HG02852 (cell line): ENCODE data around the gene MLPH.

Experiments used
- ATAC-seq: cut with Tn5 transposase; IDR thresholded peaks from one replicate; pipeline ENCODE4 v1.9.1; 2021; ENCODE audit warnings: mild to moderate bottlenecking, moderate library complexity; ENCODE audit not compliant: unreplicated experiment

MLPH gene, protein sequence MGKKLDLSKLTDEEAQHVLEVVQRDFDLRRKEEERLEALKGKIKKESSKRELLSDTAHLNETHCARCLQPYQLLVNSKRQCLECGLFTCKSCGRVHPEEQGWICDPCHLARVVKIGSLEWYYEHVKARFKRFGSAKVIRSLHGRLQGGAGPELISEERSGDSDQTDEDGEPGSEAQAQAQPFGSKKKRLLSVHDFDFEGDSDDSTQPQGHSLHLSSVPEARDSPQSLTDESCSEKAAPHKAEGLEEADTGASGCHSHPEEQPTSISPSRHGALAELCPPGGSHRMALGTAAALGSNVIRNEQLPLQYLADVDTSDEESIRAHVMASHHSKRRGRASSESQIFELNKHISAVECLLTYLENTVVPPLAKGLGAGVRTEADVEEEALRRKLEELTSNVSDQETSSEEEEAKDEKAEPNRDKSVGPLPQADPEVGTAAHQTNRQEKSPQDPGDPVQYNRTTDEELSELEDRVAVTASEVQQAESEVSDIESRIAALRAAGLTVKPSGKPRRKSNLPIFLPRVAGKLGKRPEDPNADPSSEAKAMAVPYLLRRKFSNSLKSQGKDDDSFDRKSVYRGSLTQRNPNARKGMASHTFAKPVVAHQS

DNA sequence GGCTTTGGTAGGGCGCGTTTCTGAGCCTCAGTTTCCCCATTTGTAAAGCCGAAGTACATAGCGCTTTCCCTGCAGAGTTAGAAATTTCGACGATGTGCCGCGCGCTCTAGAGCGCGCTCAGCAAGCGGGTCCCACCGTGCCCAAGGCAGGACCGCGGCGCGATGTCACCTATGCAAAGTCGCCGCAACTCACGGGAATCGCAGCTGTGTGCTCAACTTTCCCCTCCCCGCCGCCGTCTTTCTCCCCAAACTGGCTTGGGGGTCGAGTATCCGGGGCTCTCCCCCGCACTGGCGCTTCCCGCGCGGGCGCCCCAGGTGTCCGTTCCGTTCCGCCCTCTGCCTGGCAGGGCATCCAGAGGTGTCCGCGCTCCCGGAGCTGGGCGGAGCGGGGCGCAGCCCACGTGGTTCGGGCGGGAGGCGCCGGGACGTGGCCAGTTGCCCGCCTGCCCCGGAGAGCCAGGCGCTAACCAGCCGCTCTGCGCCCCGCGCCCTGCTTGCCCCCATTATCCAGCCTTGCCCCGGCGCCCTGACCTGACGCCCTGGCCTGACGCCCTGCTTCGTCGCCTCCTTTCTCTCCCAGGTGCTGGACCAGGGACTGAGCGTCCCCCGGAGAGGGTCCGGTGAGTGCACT lies at the start of gene MLPH:
MLPH (plus strand) TSS at position 433 of the 630 bp plus-strand sequence. CDS start 6,176 bp downstream, outside the sequence.
- ATAC-seq: no peak

DNA sequence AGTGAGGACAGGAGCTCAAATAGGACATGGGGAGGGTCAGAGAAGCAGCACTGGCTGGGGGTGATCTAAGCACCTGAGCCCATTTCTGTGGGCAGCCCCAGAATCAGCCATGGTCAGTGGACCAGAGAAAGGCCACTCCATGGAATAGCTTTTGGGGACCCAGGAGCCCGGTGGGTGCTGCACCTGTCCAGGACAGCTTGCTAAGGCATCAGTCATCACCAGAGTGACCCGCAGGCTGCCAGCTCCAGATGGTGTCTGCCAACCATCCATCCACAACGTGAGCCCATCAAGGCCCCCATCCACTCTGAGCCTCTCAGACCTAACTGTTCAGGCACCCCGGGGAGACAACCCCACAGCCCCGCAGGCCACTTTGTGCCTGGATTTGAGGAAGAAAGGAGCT lies 49.5 kb upstream of the MLPH start:
- ATAC-seq: no peak

DNA sequence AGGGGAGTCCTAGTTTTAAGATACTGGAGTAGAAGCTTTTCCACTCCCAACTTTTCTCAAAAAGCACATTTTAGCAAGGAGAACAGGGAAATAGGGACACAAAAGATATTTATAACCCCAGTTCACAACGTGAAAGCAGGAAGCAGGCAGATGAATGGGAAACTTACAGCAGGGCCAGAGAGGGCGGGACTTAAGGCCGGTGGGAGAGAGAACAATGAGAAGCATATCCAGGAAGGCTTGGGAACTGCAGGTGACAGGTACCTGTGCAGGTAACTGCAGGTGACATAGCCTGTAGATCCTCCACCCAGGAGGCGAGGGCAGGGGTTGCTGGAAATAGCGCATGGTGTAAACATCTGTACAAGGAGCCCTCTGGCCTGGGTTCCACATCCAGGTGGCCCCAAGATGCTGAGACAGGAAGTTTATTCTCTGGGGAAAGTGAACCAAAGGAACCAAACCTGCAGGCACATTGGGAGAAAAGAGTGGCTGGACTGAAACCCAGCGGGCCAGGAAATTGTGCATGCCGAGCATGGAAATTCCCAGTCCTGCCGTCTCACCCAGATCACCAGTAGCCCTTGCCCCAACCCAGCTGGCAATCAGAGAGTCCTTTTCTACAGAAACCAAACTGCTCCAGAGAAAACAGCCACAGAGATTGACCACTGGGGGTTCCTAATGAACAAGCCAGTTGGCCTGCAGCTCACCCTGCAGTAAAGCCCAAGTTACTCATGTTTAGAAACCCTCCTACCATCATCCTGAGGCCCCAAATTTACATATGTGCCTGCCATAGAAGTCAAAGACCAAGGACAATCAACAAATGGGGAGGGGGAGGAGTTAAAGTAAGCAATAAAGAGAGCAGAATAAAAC lies 48.7 kb upstream of the MLPH start:
- no peak for ATAC-seq

DNA sequence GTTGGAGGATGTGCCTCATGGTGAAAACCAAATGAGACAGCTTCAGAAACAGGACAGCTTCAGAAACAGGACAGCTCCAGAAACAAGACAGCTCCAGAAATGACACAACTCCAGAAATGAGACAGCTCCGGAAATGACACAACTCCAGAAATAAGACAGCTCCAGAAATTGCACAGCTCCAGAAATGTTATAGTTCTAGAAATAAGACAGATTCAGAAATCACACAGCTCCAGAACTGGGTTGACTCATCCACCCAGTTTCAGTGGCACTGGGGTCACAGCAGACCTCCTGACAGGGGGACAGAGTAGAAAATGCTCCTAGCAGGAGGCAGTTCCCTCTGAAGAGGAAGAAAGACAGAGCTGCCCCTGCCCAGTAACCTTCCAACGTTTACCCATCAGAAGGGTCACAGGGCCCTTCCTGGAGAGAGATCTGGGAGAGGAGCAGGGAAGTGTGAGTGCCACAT lies 46.2 kb upstream of the MLPH start:
- no peak for ATAC-seq

DNA sequence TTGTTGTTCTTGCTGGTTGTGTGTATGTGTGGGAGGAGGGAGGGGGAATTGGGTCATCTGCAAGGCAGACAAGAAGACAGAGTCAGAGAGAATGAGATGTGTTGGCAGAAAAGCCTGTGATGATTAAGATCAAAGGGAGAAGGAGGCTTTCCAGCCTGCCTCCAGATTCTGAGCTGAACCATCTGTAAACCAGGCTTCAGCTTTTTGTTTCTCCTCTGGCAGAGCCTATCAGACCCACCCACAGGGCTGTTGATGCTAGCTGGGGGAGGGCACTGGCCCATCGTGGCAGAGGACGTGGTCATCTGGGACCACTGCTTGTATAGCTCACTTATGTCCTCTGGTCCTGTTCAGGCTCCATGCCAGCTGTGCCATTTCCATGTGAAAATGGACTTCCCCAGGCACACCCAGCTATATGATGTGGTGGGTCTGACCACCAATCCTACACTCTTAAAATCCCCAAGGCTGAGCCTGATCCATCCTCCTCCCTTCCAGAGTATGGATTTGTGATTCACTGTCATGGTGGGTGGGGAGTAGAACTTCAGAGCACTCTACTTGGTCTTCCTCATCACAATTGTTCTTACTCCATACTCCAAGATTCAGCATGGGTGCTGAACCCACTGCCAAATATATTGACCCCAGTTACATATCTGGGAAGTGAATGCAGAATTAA lies 45.3 kb upstream of the MLPH start:
- no peak for ATAC-seq

DNA sequence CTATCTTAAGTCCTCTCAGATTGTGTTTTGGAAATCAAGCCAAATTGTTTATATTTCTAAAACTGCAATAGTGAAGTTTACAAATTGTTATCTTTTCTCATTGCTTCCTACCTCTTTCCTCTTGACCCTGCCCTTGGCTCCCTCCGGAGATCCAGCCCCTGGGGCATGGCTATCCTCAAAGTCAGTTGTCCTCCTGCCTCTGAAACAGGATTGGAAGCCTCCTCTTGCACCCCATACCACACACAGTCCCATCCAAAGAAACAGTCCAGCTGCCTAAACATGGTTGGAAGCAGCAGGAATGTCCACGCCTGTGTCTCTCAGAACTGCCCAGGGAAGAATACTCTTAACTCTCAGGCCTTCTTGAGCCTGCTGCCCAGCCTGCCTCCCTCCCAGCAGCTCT lies 43.0 kb upstream of the MLPH start:
- ATAC-seq: no peak

DNA sequence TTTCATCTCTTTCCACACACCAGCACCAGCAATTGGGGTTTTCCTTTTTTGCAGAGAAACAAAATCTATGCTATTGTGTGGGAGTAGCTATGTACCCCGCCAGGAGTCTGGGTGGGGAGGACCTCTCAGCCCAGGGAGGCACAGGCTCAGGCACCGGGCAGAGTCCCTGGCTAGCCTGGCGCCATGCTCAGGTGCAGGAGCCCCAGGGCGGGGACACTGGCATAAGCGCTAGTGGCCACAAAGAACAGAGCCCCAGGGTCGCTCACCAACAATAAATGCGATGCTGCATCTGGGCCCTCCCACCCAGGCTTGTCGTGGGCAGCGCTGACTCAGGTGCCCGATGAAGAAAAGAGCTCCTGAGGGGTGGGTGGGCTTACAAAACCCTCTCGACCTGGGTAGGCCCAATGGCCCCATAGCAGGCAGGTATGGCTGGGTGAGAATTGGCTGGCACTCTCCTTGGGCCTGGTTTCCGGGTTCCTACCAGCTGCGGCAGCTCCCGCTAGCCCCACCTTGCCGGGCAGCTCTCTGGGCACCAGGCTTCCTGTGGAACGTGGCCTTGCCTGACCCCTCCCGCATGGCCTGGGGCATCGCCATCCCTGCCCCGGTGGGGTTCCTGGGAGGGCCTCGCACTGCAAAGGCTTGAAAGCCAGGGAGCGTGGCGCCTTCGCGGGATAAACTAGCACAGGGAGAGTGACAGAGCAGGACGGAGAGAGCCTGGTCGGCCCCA lies 41.3 kb upstream of the MLPH start:
- no peak for ATAC-seq

DNA sequence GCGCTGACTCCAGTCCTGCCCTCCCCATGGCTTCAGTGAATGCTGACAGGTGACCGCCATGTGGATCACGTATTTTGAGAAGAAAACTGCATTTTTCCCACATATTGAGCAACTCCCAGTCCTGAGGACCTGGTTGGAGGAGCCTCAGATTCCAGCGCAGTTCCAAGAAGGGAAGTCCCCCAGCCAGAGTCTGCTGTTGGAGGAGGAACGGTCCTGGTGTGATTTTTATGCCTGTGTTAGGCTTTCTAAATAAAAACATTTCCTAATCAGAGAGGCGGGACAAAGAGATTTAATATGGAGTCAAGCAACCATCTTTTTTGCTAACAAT lies 40.7 kb upstream of the MLPH start:
- ATAC-seq: no peak

DNA sequence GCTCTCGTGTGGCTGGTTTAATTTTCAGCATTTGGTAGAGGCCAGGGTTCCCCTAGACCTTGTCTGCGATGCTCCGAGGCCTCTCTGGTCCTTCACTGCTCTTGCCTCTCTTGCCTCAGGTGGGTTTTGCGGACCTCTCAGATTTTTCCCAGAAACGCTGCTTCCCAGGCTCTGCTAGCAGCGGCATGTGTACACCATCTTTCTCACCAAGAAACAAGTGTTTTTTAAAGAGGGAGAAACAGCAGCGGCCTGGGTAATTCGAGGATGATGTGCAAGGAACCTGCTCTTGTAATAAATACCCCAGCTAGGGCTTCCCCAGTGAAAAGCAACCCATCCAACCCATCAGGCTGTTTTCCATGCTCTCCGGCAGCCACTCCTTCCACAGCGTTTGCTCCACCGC lies 39.6 kb upstream of the MLPH start:
- no peak for ATAC-seq

DNA sequence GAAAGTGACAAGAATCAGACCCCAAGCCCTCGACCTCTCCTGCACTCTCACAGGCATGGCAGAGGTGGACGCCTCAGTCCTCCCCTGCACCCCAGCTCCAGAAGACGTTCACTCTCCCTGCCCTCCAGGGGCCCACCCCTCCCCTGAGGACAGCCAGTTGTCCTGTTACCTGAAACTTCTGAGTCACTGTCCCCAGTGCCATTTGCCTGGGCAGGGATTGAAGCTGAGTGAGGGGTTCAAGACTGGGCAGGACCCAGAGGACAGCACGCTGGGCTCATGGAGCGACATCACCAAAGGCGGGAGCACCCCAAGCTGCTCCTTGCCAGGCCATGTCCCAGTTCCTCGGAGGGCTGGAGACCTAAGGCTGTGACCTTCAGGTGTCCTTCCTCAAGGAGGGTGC lies 38.9 kb upstream of the MLPH start:
- no peak for ATAC-seq

DNA sequence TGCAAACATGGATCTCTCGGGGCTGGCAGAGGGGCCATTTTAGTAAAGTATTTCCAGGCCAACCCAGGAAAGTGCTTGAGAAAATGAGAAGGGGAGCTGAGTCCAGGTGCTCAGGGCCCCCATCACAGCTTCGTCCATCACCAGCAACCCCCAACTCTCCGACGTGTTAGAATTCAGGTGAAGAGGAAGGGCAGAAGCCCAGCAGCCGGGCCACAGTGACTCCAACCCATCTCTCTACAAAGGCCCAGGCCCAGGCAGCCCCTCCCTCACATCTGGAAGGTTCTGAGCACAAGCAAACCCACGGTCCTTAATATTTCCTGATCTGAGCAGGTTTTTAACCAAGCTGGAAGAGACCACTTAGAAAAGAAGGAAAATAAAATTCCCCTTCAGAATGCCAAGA lies 38.4 kb upstream of the MLPH start:
- ATAC-seq: no peak

DNA sequence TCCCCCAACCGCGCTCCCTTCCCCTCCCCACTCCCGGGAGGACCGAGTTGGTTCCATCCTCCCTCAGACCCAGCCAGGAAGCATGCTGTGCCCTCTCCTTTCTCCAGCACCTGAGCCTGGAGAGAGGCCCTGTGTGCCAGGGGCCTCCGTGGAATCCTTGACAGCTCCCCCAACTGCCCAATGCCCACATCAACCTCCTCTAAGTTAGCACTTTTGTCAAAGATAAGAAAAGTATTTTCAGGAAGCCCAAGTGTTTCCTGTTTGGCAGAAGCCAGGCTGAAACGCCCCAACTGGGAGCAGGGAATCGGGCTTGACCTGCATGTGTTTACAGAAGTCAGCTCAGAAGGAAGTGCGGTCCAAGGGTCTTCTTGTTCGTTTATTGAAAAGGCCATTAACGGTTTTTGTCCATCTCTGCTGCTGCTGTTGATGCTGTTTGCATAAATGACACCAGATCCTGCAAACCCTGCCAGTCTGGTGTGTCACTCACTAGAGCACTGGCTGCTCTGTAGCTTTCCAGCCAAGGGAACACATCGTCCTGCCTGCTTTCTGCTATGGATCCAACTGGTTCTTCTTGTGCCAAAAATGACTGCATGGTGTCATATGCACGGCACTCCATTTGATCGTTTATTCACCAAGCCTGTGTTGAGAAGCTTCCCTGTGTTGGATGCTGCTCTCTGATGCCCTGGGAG lies 37.7 kb upstream of the MLPH start:
- ATAC-seq: no peak

DNA sequence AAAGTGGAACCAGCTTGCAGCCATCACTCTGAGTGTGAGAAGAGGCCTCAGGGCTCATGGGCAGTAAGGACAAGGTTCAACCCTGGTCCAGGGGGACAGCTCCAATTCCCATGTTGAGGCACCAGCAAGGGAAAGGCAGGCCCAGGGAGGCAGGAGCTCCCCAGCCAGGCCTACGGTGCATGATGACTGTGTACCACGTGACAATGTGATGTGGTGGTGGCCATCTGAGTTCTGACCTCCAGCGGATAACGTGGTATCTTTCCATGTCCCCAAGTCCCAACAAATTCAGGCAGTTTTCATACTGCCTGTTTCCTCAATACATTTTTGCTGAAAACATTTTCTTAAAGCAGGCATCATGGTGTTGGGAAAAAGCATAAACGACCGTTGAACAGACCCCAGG lies 36.9 kb upstream of the MLPH start:
- ATAC-seq: no peak

DNA sequence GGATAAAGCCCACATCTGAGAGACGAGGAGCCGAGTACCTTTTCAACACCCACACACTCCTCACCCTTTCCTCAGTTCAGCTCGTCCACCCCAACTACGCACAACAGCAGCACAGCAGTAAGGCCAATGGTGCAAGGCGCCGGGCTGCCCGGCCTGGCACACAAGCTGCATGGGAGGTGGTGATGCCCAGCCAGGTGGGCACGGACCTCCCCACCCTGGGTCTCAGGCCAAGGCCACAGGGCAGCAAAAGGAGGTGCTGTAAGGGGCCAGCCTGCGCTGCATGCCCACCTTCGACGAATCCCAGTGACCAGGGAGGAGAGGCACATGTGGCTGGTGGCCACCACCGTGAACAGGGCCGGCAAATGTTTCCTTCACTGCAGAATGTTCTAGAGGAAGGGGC lies 36.5 kb upstream of the MLPH start:
- no peak for ATAC-seq

DNA sequence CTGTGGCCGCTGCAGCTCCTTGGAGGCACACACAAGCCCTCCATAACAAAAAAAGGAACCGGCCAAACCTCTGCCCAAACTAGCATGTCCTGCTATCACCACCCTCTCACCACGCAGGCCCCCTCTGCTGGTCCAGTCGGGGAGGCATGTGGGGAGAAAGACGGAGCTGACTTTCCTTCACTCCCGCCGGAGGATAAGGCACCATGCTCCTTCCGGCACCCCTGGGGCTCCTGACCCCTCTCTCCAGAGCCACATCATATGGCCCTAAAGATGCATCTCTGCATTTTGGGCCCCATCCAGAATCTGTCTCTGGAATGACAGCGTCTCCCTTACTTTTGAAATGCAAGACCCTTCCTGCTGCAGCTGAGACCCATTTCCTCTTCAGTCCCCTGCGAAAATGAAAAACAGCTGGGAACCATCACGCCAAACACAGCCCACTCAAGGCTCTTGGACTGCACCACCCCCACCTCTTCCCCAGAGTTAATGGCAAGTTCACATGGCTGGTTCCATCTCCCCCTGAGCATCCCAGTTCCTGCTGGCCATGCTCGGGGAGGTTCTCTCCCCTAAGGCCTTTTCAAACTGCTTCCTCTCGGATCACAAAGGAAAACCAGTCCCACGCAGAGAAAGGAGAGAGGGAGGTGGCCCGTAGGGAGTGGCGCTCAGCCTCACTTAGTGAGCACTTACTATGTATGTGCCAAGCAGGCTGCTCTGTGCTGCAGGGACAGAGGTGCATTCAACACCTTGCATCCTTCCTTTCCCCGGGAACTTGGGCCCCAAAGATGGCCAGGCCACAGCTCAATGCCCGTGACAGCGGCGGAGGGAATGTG lies 35.2 kb upstream of the MLPH start:
- ATAC-seq: no peak

DNA sequence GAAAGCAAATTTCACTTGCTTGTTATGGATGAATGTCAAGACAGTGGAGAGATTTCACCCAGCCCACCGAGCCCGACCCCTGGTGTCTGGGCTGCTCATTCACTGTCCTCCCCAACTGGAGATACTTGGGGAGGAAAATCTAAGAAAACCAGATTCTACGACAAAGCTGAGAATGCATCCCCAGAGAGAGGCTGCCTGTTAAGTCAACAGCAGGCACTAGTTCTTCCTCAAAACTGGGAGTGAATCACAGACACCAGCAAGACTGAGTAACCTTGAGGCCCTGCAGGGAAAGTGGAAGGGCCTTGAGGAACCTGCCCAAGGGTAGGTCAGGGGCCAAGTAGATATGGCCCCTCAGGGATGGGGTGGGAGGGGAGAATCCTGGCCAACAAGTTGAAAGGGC lies 34.2 kb upstream of the MLPH start:
- no peak for ATAC-seq

DNA sequence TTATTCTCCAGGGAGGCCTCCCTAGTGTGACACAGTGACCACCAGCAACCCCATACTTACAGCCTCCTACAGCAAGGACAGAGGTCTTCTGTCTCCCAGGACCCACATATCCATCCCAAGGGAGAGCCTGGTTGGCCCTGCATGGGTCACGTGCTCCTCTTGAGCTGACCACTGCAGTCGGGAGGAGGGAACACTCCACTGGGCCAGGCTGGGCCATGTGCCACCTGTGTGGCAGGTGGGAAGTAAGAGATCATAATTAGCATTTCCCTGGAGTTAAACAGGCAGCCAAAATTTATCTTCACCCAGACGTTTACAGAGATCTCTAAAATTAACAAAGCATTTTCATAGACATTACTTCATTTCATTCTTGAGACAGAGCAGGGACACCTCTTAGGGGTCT lies 33.4 kb upstream of the MLPH start:
- no peak for ATAC-seq

DNA sequence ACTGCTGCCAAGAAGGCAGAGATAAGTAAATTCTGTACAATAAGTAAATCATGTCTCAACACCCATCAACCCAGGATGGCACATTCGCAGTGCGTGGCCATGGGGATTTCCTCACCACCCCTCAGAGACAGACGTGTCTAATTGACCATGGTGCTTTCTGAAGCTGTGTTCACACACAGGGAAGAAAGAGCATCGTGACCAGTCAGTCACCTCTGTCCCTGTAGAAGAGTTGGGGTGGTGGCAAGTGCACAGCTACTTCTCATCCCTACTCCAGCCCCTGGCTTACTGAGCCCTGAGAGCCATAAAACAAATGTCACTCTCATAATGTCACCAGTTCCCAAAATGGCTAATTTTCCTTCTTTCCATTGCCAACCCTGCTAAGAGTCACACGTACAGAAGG lies 31.3 kb upstream of the MLPH start:
- no peak for ATAC-seq
